Ovary (tissue), 9 donors: ENCODE measurements around the gene C1orf50. TPM values are rescaled to one million over a fixed set of nuclear protein-coding genes. Genes with fewer than 3 reads are reported as not detected.
"Not testable (repeated sequence)": the region's sequence is repeated elsewhere in the genome, so short reads cannot be mapped to it uniquely, and the experiment has no call there.

Experiments
- DNase-seq, 5 donors: peaks; one replicate each; pipeline ENCODE4 v3.0.0-alpha.2; 2019 to 2020
- H3K27ac ChIP-seq, 2 donors: fragments of 200-600 bp; one replicate each; pipeline versions ENCODE4 v1.5.1 to v1.8.0; 2019 to 2022
- H3K27me3 ChIP-seq: fragments of 200-600 bp; one replicate; pipeline ENCODE4 v1.8.0; 2022
- H3K36me3 ChIP-seq: fragments of 200-600 bp; sonication (generic); one replicate; pipeline ENCODE4 v1.5.1; 2019
- H3K4me1 ChIP-seq: one replicate; pipeline ENCODE4 v1.8.1; 2013; ENCODE audit warnings: mild to moderate bottlenecking, moderate library complexity; ENCODE audit not compliant: insufficient read depth
- H3K4me3 ChIP-seq: fragments of 200-600 bp; sonication (generic); one replicate; pipeline ENCODE4 v1.5.1; 2017
- H3K9me3 ChIP-seq, 2 donors: fragments of 200-600 bp in 1 of 2; sonication (generic) in 1 of 2; one replicate each; pipeline versions ENCODE4 v1.5.1 to v1.8.1; 2013 to 2019; ENCODE audit warnings: mild to moderate bottlenecking in 1 of 2, moderate library complexity in 1 of 2
- EP300 ChIP-seq: sonication (generic); formaldehyde crosslinking; IDR thresholded peaks from one replicate; pipeline ENCODE4 v1.6.1; 2017; ENCODE audit warnings: antibody characterized with exemption
- POLR2A ChIP-seq: fragments of 450-650 bp; IDR thresholded peaks from one replicate; pipeline ENCODE4 v1.6.1; 2017; ENCODE audit warnings: antibody characterized with exemption, mild to moderate bottlenecking, moderate library complexity
- WGBS, 3 donors: extraction: QIAGEN DNeasy Blood & Tissue Kit in 1 of 3; methylation state at CpG; one replicate each; pipeline versions ENCODE4 v1.1.5 to v1.1.7; 2013 to 2017; 5-methylcytosine and 5-hydroxymethylcytosine counted together
- intact Hi-C, 4 donors: fragments of 100-400 bp; cut with DNase I; formaldehyde crosslinking; loops; one replicate each; pipeline versions ENCODE4 v1.11.0 to v1.15.1; 2022 to 2023
- polyA plus RNA-seq, 2 donors: library from polyadenylated mRNA; stranded (reverse); fragments of 200-250 nt in 1 of 2; fragments of 350-450 nt in 1 of 2; fragmentation: Illumina TruSeq in 1 of 2; extraction: RNeasy Lipid Tissue Mini Kit (QIAGEN cat#74804) in 1 of 2; gene quantifications; one replicate each; pipeline ENCODE4 v1.2.3, GENCODE V29; 2013 to 2014
- total RNA-seq, 7 donors: library from RNA; depleted of rRNA in 2 of 7; stranded (reverse); fragments of >200 nt in 2 of 7; fragmentation: NEBNext Ultra II Directional in 3 of 7; extraction: Animal tissue kit (Norgen Biotek cat#: 25700) in 3 of 7; gene quantifications; one replicate each; pipeline versions ENCODE4 v1.1.0 to v1.2.4, GENCODE V29; 2016 to 2023
- TF ChIP-seq, protein P1 (sequence below), 3 donors: fragments of 450-650 bp in 2 of 3; fragments of 200-600 bp in 1 of 3; IDR thresholded peaks; one replicate each; pipeline versions ENCODE4 v1.5.1 to v1.8.0; 2016 to 2022; ENCODE audit warnings: antibody characterized with exemption in 3 of 3, mild to moderate bottlenecking in 1 of 3
- donor health status: DM: no; HTN: no; CAD: no; lungs with moderate emphysema.
- donor health status: DM: no; HTN: no; CAD: no.
- donor health status: Bipolar disorder and iron deficiency.
- donor health status: DM: yes; HTN: yes; CAD: no.
- donor health status: DM: no; HTN: no; CAD: no.
- donor health status: DM: yes; HTN: yes; CAD: no.

C1orf50 gene
- total and polyA plus RNA-seq, 9 donors = 1.3 to 13.6 (median 5.8) TPM

- 80 to 84% (median 82%) methylated on average over 6 of the region's 6 CpGs for WGBS, 3 donors
Measured at GRCh38 chr1:42723511-42723910, 43.5 kb upstream of the C1orf50 start.

DNA sequence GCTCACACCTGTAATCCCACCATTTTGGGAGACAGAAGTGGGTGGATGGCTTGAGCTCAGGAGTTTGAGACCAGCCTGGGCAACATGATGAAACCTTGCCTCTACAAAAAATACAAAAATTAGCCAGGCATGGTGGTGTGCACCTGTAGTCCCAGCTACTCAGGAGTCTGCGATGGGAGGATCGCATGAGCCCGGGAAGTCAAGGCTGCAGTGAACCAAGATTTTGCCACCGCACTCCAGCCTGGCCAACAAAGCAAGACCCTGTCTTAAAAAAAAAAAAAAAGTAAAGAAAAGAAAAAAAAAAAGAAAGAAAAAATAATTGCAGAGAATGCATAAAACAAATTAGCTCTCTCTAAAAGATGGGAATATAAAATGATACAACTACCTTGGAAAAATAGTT, 41.2 kb upstream of the C1orf50 start:
- H3K4me1 ChIP-seq, DNase-seq, H3K27me3 ChIP-seq, intact Hi-C loops, H3K36me3 ChIP-seq, H3K9me3 ChIP-seq, H3K27ac ChIP-seq, H3K4me3 ChIP-seq: not testable (repeated sequence)
- 92 to 93% (median 92%) methylated on average over 4 of the region's 4 CpGs for WGBS, 3 donors

More at GRCh38 chr1:42723511-42723910, 43.5 kb upstream of the C1orf50 start:
- H3K4me3 ChIP-seq = no peak overlapping the region
- no peak overlapping the region for H3K27ac ChIP-seq
- H3K36me3 ChIP-seq = no peaks in the 10 kb centered on the region
- TF ChIP-seq, protein P1, sequence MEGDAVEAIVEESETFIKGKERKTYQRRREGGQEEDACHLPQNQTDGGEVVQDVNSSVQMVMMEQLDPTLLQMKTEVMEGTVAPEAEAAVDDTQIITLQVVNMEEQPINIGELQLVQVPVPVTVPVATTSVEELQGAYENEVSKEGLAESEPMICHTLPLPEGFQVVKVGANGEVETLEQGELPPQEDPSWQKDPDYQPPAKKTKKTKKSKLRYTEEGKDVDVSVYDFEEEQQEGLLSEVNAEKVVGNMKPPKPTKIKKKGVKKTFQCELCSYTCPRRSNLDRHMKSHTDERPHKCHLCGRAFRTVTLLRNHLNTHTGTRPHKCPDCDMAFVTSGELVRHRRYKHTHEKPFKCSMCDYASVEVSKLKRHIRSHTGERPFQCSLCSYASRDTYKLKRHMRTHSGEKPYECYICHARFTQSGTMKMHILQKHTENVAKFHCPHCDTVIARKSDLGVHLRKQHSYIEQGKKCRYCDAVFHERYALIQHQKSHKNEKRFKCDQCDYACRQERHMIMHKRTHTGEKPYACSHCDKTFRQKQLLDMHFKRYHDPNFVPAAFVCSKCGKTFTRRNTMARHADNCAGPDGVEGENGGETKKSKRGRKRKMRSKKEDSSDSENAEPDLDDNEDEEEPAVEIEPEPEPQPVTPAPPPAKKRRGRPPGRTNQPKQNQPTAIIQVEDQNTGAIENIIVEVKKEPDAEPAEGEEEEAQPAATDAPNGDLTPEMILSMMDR (IDR thresholded peaks at IDR 0.05) = no peak
- TF ChIP-seq EP300 = no peak
- no peak for TF ChIP-seq POLR2A
- H3K9me3 ChIP-seq = no peaks in the 10 kb centered on the region
- H3K27me3 ChIP-seq = no peaks in the 10 kb centered on the region
- no peak for DNase-seq
- H3K4me1 ChIP-seq = no peaks in the 10 kb centered on the region
- intact Hi-C loops = no loop called here

DNA sequence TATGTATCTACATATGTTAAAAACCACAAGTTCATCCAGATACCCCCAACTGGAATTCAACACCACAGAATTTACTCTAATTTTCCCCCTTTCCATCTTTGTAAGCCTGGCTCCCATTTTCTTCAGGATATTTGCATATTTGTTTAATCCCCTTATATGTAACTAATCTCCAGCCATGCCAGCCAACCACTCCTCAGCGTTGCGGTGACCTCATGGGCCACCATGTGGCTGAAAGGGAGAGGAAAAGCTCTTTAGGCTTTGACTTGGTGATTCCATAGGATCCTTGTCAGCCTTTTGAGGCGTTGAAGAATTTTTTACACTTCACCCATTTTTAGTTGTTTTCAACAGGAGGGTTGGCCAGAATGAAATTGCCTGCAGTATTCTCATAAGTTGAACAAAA, 37.0 kb upstream of the C1orf50 start:
- no peak overlapping the region for H3K4me3 ChIP-seq
- DNase-seq = no peak
- H3K36me3 ChIP-seq = no peaks in the 10 kb centered on the region
- 85 to 92% (median 89%) methylated on average over 3 of the region's 3 CpGs for WGBS, 3 donors
- TF ChIP-seq POLR2A (no peak), EP300 (no peak)
- TF ChIP-seq, protein P1 (IDR thresholded peaks at IDR 0.05) = no peak
- no peaks in the 10 kb centered on the region for H3K27me3 ChIP-seq
- intact Hi-C loops = no loop called here
- H3K4me1 ChIP-seq = no peaks in the 10 kb centered on the region
- no peak overlapping the region for H3K27ac ChIP-seq
- H3K9me3 ChIP-seq = no peaks in the 10 kb centered on the region

- TF ChIP-seq, protein P1 (IDR thresholded peaks at IDR 0.05) = no peak
- TF ChIP-seq EP300 (no peak), POLR2A (no peak)
- no peak for DNase-seq
- 69 to 79% (median 74%) methylated on average over 4 of the region's 4 CpGs for WGBS, 3 donors
- Histone ChIP-seq H3K9me3 (no peaks in the 10 kb centered on the region), H3K4me1 (no peaks in the 10 kb centered on the region), H3K4me3 (no peak overlapping the region), H3K27ac (no peak overlapping the region), H3K27me3 (no peaks in the 10 kb centered on the region), H3K36me3 (no peaks in the 10 kb centered on the region)
- intact Hi-C loops = no loop called here
Measured at GRCh38 chr1:42730988-42731387, 36.1 kb upstream of the C1orf50 start.

GRCh38 chr1:42731585-42731984, 35.5 kb upstream of the C1orf50 start:
- H3K36me3 ChIP-seq = no peaks in the 10 kb centered on the region

More at GRCh38 chr1:42731585-42731984, 35.5 kb upstream of the C1orf50 start:
- TF ChIP-seq, protein P1 (IDR thresholded peaks at IDR 0.05) = no peak
- TF ChIP-seq EP300 (no peak), POLR2A (no peak)
- Histone ChIP-seq H3K27me3 (no peaks in the 10 kb centered on the region), H3K4me3 (no peak overlapping the region), H3K4me1 (no peaks in the 10 kb centered on the region), H3K9me3 (no peaks in the 10 kb centered on the region), H3K27ac (no peak overlapping the region)
- no peak for DNase-seq
- WGBS, 3 donors = 58 to 72% (median 60%) methylated on average over 3 of the region's 3 CpGs
- intact Hi-C loops = no loop called here
